OCI-LY3 (cell line): ENCODE measurements around the gene ZNF141.

Experiments
- H2AFZ ChIP-seq: fragments of 200-600, 300-600 bp; shearing (Covaris generic); 2 replicates; pipeline ENCODE4 v1.6.0; 2014; ENCODE audit warnings: antibody characterized with exemption, low read depth, low read length
- H3K27ac ChIP-seq: fragments of 200-600, 300-600 bp; sonication (generic); 2 replicates; pipeline ENCODE4 v1.5.1; 2014; ENCODE audit warnings: mild to moderate bottlenecking, low read length, moderate library complexity, mixed read lengths
- H3K27me3 ChIP-seq: fragments of 200-600, 300-600 bp; sonication (generic); 2 replicates; pipeline ENCODE4 v1.6.1; 2014; ENCODE audit warnings: low read depth, low read length, mixed read lengths
- H3K36me3 ChIP-seq: fragments of 200-600, 300-600 bp; sonication (generic); replicated peaks from 2 replicates; pipeline ENCODE3; 2014; ENCODE audit warnings: low read depth, low read length, mixed read lengths
- H3K4me1 ChIP-seq: fragments of 300-600, 200-600 bp; sonication (generic); 2 replicates; pipeline ENCODE4 v1.6.1; 2014; ENCODE audit warnings: low read length, mixed read lengths
- H3K4me2 ChIP-seq: fragments of 200-600, 300-600 bp; sonication (generic); 2 replicates; pipeline ENCODE4 v1.6.1; 2014; ENCODE audit warnings: low read length, mixed read lengths
- H3K4me3 ChIP-seq: fragments of 300-600, 200-600 bp; sonication (generic); 2 replicates; pipeline ENCODE4 v1.5.1; 2014; ENCODE audit warnings: antibody characterized with exemption, mild to moderate bottlenecking, low read length, moderate library complexity
- H3K79me2 ChIP-seq: fragments of 300-600, 200-600 bp; shearing (Covaris generic); 2 replicates; pipeline ENCODE4 v1.6.1; 2014; ENCODE audit warnings: mild to moderate bottlenecking, low read length, mixed read lengths
- H3K9ac ChIP-seq: fragments of 300-600, 200-600 bp; shearing (Covaris generic); 2 replicates; pipeline ENCODE4 v1.6.0; 2014; ENCODE audit warnings: mild to moderate bottlenecking, low read length, moderate library complexity
- H3K9me3 ChIP-seq: fragments of 200-600, 300-600 bp; shearing (Covaris generic); 2 replicates; pipeline ENCODE4 v1.6.1; 2014; ENCODE audit warnings: low read length, mixed read lengths; ENCODE audit not compliant: insufficient read depth
- H4K20me1 ChIP-seq: fragments of 200-600, 300-600 bp; sonication (generic); 2 replicates; pipeline ENCODE4 v1.6.1; 2016; ENCODE audit warnings: low read length, mixed read lengths; ENCODE audit not compliant: insufficient read depth
- CTCF ChIP-seq: fragments of 200-600, 300-600 bp; sonication (generic); IDR thresholded peaks from 2 replicates; pipeline ENCODE4 v1.5.1; 2014; ENCODE audit warnings: antibody characterized with exemption, low read length, low read depth
- EZH2phosphoT487 ChIP-seq: fragments of 200-600 bp; shearing (Covaris generic); IDR thresholded peaks from 2 replicates; pipeline ENCODE4 v1.6.1; 2018; ENCODE audit warnings: antibody characterized with exemption, mixed run types, low read depth

The ZNF141 gene

GRCh38 chr4:328729-329128 lies 8.9 kb upstream of the ZNF141 start:
- Histone ChIP-seq H3K27me3 (no peaks in the 10 kb centered on the region), H4K20me1 (no peaks in the 10 kb centered on the region), H3K27ac (no peak overlapping the region), H3K9me3 (no peaks in the 10 kb centered on the region; the same call in 1 of the 2 replicates), H3K4me1 (no peaks in the 10 kb centered on the region), H3K79me2 (no peaks in the 10 kb centered on the region), H3K4me2 (no peak overlapping the region), H3K36me3 (no peaks in the 10 kb centered on the region), H3K4me3 (no peak overlapping the region), H2AFZ (no peak overlapping the region), H3K9ac (no peak overlapping the region)
- no peak for TF ChIP-seq CTCF
- TF ChIP-seq EZH2phosphoT487 = no peak

- Histone ChIP-seq H4K20me1 (no peaks in the 10 kb centered on the region), H3K9me3 (no peaks in the 10 kb centered on the region), H3K27ac (no peak overlapping the region), H3K4me2 (no peak overlapping the region), H3K27me3 (no peaks in the 10 kb centered on the region), H3K4me3 (no peak overlapping the region), H3K9ac (no peak overlapping the region), H3K4me1 (no peaks in the 10 kb centered on the region), H3K79me2 (no peaks in the 10 kb centered on the region), H3K36me3 (no peaks in the 10 kb centered on the region), H2AFZ (no peak overlapping the region)
- TF ChIP-seq CTCF = no peak
- no peak for TF ChIP-seq EZH2phosphoT487
These were observed 2.1 kb upstream of the ZNF141 start for GRCh38 chr4:335515-335914.

GRCh38 chr4:336099-336892 lies 1.3 kb upstream of the ZNF141 start:
- H3K27ac ChIP-seq = no peak overlapping the region
- no peak overlapping the region for H3K4me2 ChIP-seq
- no peaks in the 10 kb centered on the region for H4K20me1 ChIP-seq
- H3K4me1 ChIP-seq = no peaks in the 10 kb centered on the region
- H3K79me2 ChIP-seq = no peaks in the 10 kb centered on the region
- TF ChIP-seq EZH2phosphoT487 (no peak), CTCF (no peak)
- H3K9ac ChIP-seq = no peak overlapping the region
- no peak overlapping the region for H2AFZ ChIP-seq
- H3K27me3 ChIP-seq = no peaks in the 10 kb centered on the region
- no peak overlapping the region for H3K4me3 ChIP-seq
- no peaks in the 10 kb centered on the region for H3K36me3 ChIP-seq
- no peaks in the 10 kb centered on the region for H3K9me3 ChIP-seq

- no peaks in the 10 kb centered on the region for H3K9me3 ChIP-seq
- no peaks in the 10 kb centered on the region for H3K79me2 ChIP-seq
- no peaks in the 10 kb centered on the region for H3K27me3 ChIP-seq
- no peak overlapping the region for H3K27ac ChIP-seq
- no peak overlapping the region for H3K4me2 ChIP-seq
- H3K4me3 ChIP-seq = peak overlapping the region; percentile 44; the same call in 1 of the 2 replicates
- no peaks in the 10 kb centered on the region for H4K20me1 ChIP-seq
- H3K4me1 ChIP-seq = no peaks in the 10 kb centered on the region
- H3K36me3 ChIP-seq = no peaks in the 10 kb centered on the region
- no peak for TF ChIP-seq EZH2phosphoT487
- no peak for TF ChIP-seq CTCF
- H2AFZ ChIP-seq = no peak overlapping the region
- no peak overlapping the region for H3K9ac ChIP-seq
These were observed 796 bp upstream of the ZNF141 start for GRCh38 chr4:336893-337142.
